Islet precursor cell (in vitro differentiated cells): Measurements from ENCODE around the gene METTL22.

Experiments
- DNase-seq: peaks from one replicate; pipeline ENCODE4 v3.0.0-alpha.2; 2018

Gene METTL22

DNA sequence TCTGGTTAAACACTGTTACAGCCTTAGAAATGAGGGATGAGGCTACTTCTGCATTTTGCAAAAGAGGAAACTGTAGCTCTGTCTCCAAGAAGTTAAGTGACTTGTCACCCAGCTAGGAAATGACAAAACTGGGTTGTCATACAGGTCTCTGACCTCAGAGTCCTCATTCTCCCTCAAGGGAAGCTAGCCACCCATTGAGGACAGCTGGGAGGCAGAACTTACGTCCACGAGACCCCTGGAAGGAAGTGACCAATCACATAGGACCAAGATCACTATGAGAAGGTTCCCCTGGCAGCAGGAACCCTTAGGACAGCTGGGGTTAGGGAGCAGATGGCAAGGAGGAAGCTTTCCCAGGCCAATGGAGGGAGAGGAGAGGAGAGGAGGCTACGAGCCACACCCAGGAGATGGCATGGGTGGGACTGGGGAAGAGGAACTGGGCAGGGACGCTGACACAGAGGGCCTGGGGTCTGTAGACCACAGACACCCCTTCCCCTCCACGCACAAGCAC is 11.2 kb downstream of the METTL22 start:
- DNase-seq, result no peak

GRCh38 chr16:8634991-8635736 is 13.7 kb downstream of the METTL22 start:
- DNase-seq, result peak; percentile 76

DNA sequence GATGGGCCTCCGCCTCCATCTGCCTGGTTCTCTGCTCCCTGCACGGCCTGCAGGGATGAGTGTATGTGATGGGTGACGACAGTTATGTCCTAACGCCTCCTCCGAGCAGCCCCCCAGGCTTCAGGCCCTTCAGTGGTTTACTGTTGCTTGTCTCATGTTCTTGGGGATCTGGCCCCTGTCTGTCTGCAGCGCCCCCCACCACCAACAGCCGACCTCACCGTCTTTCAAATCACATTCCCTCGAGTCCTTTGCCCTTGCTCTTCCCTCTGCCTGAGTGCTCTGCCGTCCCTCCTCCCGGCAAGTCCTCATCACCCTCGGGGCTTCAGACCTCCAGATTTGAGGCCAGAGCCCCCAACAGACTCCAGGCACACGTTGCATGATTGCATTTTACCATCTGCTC is 18.2 kb downstream of the METTL22 start:
- no peak for DNase-seq

- DNase-seq, result no peak
Observed at GRCh38 chr16:8641671-8642070, 20.2 kb downstream of the METTL22 start.

DNA sequence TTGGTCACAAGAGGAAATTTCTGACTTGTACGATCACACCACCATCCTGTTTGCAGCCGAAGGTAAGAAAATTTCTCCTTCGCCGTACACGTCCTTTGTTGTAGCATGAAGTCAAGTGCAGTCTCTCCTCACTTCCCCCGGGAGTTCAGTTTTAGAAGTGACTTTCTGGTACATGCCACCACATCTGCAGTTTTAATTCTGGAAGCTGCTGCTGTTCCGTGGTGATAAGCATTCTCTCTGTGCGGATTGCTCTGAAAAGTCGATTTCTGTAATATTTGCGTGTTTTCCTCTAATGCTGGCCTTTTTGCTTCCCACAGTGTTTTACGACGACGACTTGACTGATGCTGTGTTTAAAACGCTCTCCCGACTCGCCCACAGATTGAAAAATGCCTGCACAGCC is 20.6 kb downstream of the METTL22 start:
- DNase-seq, result no peak

DNA sequence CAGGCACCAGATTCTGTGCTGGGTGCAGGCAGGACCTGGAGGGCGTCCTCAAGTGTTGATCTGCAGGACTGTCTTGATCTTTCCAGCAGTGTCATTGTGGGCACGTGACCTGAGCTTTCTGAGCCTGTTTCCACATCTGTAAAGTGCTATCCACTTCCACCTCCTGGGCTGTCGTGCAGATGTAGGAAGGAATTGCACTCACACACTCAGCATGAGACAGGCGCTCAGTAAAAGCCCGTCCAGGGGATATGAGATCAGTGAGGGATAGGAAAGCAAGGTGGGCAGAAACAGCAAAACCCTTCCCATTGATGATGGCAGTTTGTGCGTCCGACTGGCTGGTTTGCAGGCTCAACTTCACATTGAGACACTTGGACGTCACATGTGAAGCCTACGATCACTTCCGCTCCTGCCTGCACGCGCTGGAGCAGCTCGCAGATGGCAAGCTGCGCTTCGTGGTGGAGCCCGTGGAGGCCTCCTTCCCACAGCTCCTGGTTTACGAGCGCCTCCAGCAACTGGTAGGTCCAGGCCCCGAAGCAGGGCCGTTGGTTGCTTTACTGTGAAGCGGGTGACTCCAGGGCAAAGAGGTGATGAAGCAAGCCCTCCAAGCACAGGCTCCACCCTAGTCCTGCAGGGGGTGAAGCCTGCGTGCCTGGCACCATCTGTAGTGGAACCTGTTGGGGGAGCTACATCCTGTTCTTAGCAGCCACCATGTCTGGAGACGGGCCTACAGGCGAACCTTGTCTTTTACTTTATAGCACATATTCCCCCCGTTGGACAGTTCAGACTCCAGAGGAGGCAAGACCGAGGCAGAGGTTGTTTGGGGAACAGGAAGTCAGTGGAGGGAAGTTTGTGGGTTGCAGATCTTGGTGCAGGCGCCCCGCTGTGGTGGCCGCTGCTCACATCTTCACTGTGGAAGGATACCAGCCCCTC is 23.0 kb downstream of the METTL22 start:
- no peak for DNase-seq

DNA sequence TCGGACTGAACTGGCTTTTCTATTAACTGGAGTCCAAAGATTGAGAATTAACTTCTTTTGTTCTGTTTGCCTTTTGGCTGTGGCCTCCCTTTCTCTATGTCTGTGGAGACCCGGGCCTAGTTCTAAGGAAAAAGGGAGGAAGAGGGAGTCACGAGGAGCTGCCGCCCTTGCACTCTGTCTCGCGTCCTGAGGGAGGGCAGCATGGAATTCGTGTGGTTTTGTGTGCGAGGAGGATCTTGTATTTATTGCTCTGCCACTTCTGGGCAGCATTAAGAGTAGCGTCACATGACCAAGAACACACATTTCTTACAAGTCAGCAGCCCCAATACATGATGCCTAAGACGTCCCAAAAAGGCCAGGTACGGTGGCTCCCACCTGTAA is 23.6 kb downstream of the METTL22 start:
- DNase-seq, result no peak

DNA sequence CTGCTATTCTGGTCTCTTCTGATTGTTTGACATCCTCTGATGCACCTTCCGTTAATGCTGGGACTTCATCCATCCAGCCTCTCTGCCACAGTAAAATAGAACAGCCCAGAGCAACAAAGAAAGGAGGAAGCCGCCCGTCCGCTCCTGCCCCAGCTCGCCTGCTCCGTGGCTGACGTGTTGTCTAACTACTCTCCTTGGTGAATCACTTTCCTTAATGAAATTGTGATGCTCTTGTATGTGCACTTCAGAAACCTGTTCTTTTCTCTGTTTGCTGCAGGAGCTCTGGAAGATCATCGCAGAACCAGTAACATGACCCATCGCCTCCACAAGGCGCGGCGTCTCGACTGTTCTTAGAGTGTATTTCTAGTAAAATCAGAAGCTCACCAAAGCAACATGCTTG is 24.3 kb downstream of the METTL22 start:
- no peak for DNase-seq

GRCh38 chr16:8646326-8647053 is 25.0 kb downstream of the METTL22 start:
- DNase-seq, result no peak

DNA sequence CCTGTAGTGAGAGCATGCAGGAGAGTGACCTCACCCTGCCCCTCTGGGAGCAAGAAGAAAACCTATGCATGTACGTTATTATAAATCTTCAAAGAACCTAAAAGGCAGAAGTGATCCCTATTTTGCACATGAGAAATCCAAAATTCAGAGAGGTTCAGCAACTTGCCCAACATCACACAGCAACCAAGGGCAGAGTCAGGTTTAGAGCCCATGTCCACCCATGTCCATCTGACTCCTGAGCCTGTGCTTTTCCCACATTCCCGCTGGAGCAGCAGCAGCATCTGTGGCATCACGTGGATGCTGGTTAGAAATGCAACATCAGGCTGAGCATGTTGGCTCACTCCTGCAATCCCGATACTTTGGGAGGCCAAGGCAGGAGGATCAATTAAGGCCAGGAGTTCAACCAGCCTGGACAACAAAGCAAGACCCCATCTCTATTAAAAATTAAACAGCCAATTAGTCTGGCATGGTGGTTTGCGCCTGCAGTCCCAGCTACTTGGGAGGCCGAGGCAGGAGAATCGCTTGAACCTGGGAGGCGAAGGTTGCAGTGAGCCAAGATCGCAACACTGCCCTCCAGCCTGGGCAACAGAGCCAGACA is 26.3 kb downstream of the METTL22 start:
- no peak for DNase-seq

DNA sequence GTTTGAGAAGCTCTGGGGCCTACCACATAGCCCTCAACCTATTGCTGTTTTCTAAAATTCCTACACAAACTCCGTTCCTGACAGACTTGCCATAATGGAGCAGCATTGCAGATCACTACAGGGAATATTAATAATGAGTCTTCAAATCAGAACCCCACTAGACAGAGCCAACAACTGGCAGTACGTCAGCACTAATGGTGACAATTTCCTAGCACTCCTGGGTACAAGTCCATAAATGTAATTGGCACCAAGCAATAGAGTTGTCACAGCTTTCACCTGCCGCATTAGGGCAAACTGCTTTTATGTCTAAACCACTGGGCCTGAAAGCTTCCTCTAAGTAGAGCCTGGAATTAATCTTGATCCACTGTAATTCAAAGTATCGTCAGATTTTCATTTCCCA is 27.4 kb downstream of the METTL22 start:
- no peak for DNase-seq

DNA sequence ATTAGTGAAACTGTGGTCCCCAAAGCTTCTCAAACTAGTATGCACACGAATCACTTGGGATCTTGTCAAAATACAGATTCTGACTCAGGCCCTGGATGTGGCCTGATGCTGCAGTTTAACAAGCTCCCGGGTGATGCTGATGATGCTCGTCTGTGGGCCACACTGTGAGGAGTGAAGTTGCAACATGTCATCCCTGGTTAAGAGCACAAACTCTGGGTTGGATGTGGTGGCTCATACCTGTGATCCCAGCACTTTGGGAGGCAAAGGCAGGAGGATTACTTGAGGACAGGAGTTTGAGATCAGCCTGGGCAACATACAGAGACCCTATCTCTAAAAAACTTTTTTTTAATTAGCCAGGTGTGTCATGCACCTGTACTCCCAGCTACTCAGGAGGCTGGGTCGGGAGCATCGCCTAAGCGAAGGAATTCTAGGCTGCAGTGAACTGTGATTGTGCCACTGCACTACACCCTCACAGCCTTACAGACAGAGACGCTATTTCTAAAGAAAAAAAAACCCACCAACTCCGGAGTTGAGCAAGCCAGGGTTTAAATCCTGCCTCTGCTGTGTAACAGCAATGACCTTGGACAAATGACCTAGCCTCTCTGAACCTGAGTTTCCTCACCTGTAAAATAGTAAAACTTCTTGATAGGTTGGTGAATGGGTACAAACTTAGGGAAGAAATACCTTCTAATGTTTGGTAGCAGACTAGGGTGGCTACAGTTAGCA is 28.5 kb downstream of the METTL22 start:
- DNase-seq, result no peak

- peak; percentile 68 for DNase-seq
Observed at GRCh38 chr16:8651958-8652357, 30.5 kb downstream of the METTL22 start.

GRCh38 chr16:8655184-8655717 is 33.8 kb downstream of the METTL22 start:
- no peak for DNase-seq

DNA sequence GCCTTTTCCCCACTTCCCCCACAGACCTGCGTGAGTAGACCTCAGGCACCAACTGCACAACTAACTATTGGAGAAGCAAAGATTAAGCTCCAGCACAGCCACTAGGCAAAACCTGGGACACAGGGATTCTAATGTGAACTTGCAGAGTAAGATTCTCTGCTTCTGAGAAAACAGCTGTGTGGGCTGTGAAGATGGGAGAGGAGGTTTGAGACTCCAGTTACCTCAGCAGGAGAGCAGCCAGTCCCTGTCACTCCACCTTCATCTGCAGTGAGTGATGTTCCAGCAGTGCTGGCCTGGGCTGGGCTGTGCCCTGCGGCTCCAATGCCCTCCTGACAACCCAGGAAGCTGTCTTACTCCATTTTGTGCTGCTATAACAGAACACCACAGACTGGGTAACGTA is 34.9 kb downstream of the METTL22 start:
- DNase-seq, result no peak

DNA sequence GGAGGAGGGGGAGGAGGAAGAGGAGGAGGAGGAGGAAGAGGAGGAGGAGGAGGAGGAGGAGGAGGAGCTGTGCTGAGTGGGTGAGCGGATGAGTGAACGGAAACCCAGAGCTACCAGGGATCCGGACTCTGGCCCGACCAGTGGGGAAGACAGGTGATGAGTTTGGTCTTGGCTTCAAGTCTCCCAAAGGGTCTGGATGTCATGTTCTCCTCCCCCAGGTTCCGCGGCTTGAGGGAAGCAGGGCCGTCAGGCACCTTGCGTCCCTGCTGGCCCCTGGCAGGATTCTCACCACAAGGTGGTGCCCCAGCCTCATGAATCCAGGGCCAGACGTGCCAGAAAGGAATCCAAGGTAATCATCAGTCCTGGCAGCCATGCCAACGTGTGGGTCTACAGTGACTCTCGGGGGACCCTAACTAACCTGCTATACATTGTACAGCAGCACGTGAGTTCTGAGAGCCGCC is 39.4 kb downstream of the METTL22 start:
- peak; percentile 87 for DNase-seq

- DNase-seq, result no peak
Observed at GRCh38 chr16:8661703-8662102, 40.2 kb downstream of the METTL22 start.

DNA sequence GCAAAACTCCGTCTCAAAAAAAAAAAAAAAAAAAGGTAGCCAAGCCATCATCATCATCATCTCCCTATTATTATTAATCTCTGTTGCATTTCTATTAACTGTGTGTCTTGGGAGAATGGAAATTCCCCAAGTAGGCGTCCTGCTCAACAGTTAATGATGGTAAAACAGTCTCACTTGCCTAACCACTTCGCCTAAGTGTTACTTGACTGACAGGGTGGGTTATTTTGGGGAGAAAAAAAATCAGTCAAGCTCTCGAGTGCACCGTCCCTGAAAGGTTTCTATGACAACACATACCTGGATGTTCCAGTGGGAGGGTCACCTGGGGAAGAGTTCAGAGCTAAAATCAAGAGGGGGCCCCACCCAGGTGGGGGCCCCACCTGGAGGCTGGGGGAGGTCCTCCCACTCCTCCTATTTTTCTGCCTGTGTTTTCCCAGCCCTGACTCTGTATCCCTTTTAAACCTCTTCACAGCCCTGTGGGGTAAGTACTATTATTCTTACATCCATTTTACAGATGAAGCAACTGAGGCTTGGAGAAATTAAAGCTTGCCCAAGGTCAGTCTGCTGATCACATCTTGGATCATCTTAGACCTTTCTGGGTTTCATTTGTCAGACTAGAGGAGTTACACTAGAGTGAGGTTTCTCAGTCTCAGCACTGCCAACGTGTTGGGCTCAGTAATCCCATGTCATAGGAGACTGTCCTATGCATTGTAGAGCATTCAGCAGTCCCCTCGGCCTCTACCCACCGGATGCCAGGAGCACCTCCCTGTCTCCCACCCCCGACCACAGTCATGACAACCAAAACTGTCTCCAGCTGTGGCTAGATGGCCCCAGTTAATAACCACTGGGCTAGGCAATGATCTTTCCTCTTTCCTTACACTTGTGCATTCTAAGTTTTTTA is 41.9 kb downstream of the METTL22 start:
- no peak for DNase-seq

DNA sequence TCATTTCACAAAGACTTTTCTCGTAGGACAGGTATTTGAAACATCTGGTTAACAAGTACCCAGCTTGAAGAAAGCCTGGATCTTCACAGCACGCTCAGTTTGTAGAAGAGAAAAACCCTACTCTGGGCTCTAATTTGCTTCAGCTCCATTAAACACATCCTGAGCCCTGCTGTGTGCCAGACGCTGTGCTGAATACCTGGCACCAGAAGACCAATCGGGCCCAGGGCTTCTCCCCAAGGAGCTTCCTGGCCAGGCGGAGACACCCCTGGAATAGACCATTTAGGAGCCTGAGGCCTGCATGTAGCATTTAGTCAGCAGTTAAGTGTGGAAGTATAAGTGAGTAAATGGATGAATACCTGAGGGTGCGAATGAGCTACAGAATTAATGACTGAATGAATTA is 44.0 kb downstream of the METTL22 start:
- DNase-seq, result no peak

- no peak for DNase-seq
Observed at GRCh38 chr16:8667492-8667891, 46.0 kb downstream of the METTL22 start.

DNA sequence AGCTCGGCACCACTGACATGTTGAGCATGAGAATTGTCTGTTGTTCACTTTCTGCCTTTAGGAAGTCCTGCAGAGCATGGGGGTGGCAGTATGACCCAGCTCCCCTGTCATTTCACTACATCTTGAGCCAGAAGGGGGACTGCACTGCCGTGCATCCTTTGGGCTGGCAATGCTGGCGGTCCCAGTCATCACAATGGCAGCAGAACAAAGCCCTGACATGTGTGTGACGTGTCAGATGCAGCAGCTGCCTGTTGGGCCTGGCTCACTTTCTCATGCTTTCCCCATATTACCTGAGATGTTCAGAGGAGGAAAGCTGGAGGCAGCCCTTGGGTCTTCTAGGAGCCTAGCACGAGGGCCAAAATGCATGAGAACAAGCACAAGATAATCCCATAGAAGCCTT is 46.6 kb downstream of the METTL22 start:
- DNase-seq, result no peak
